Ishikawa (cell line): Measurements from ENCODE around the gene MLH1.

Experiments
- EP300 ChIP-seq: IDR thresholded peaks from 2 replicates; pipeline ENCODE4 v1.6.1; 2012; ENCODE audit warnings: borderline replicate concordance
- FOXM1 ChIP-seq: IDR thresholded peaks from 2 replicates; pipeline ENCODE4 v1.6.1; 2012; ENCODE audit warnings: low read depth, borderline replicate concordance
- REST ChIP-seq: IDR thresholded peaks from 2 replicates; pipeline ENCODE4 v1.6.1; 2012; ENCODE audit warnings: low read depth, mild to moderate bottlenecking
- TCF12 ChIP-seq: IDR thresholded peaks from 2 replicates; pipeline ENCODE4 v1.6.1; 2012; ENCODE audit warnings: low read depth
- YY1 ChIP-seq: IDR thresholded peaks from 2 replicates; pipeline ENCODE4 v1.6.1; 2012; ENCODE audit warnings: low read depth
- ZBTB7A ChIP-seq: IDR thresholded peaks from 2 replicates; pipeline ENCODE4 v1.6.1; 2012; ENCODE audit warnings: low read depth

DNA sequence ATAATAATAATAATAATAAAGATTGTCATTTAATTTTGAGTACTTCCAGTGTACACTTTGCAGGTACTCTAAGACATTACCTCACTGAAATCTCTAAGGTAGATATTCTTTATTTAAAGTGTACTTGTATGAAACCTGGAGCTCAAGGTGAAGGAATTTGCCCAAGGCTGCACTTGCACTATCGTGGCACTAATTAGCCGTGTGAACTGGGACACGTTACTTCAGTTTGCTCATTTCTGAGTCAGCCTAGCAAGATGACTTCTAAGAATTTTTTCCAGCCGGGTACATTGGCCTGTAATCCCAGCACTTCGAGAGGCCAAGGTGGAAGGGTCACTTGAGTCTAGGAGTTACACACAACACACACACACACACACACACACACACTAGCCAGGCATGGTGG lies 33.5 kb downstream of the MLH1 start:
- no peak for TF ChIP-seq YY1
- TF ChIP-seq REST = no peak
- no peak for TF ChIP-seq EP300
- TF ChIP-seq FOXM1 = no peak
- no peak for TF ChIP-seq ZBTB7A
- no peak for TF ChIP-seq TCF12
